ENCODE results near the gene HRK.

Gene HRK

GRCh38 chr12:116864371-116865160, 16.7 kb downstream of the HRK start:
- no peak for DNase-seq

- DNase-seq, result peak; percentile 64
These were observed 17.9 kb downstream of the HRK start for GRCh38 chr12:116863275-116863767.

- no peak for DNase-seq
These were observed 19.1 kb downstream of the HRK start for GRCh38 chr12:116862167-116862566.

- peak; percentile 71 for DNase-seq
These were observed 19.9 kb downstream of the HRK start for GRCh38 chr12:116861320-116861719.

GRCh38 chr12:116860263-116860662, 21.0 kb downstream of the HRK start:
- DNase-seq, result no peak

DNA sequence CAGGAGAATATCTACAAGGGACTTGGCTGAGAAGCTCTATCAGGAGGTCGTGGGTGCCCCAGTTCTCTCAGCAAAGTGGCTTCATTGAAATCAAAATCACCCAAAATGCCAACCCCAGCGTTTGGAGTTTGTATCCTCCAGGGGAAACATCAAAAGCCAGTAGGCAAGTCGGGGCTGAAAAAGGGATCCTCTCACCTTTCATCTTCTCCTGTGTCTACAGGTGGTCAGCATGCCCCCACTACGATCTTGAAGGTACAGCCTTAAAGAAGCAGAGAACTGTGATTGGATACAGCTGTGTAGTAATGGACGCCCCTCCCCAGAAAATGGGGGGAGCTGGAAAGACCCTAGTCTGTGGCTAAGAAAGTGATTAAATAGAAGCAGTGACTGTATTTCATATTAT, 22.2 kb downstream of the HRK start:
- no peak for DNase-seq

- DNase-seq, result no peak
These were observed 24.5 kb downstream of the HRK start for GRCh38 chr12:116856729-116857128.

GRCh38 chr12:116855744-116856470, 25.3 kb downstream of the HRK start:
- DNase-seq, result no peak

- no peak for DNase-seq
These were observed 27.7 kb downstream of the HRK start for GRCh38 chr12:116853507-116853906.

DNA sequence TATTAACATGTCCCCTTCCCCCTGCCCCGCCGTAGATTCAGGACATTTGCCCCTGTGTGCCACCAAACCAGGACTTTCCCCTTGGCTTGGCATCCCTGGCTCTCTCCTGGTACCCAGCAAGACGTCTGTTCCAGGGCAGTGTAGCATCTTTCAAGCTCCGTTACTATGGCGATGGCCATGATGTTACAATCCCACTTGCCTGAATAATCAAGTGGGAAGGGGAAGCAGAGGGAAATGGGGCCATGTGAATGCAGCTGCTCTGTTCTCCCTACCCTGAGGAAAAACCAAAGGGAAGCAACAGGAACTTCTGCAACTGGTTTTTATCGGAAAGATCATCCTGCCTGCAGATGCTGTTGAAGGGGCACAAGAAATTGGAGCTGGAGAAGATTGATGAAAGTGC, 28.9 kb downstream of the HRK start:
- no peak for DNase-seq

- DNase-seq, result no peak
These were observed 32.0 kb downstream of the HRK start for GRCh38 chr12:116849216-116849615.

DNA sequence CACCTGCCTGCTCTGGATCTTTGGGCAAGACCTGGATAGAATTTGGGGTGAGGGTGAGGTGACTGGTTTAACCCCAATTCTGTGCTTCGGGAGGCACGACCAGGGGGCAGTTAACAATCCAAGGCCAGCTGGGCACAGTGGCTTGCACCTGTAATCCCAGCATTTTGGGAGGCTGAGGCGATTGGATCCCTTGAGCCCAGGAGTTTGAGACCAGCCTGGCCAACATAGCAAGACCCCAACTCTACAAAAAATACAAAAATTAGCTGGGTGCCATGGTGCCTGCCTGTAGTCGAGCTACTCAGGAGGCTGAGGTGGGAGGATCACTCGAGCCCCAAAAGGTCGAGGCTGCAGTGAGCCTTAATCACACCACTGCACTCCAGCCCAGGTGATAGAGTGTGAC, 38.2 kb downstream of the HRK start:
- DNase-seq, result no peak

DNA sequence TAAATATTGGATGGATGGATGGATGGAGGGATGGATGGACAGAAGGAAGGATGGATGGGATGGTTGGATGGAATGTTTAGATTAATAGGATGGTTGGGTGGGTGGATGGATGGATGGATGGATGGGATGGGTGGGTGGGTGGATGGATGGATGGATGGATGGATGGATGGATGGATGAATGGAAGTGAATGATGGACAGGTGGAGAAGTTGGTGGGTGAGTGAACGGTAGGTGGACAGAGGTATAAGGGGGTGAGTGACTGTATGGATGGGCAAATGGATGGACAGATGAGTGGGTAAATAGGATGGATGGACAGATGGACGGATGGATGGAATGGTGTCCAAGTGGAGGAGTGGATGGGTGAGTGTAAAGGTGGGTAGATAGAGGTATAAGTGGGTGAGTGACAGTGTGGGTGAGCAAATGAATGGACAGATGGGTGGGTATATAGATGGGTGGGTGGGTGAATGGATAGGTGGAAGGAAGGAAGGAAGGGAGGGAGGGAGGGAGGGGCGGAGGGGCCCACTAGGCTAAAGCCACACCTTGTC, 41.9 kb downstream of the HRK start:
- no peak for DNase-seq

- DNase-seq, result no peak
These were observed 42.9 kb downstream of the HRK start for GRCh38 chr12:116838365-116838764.

DNA sequence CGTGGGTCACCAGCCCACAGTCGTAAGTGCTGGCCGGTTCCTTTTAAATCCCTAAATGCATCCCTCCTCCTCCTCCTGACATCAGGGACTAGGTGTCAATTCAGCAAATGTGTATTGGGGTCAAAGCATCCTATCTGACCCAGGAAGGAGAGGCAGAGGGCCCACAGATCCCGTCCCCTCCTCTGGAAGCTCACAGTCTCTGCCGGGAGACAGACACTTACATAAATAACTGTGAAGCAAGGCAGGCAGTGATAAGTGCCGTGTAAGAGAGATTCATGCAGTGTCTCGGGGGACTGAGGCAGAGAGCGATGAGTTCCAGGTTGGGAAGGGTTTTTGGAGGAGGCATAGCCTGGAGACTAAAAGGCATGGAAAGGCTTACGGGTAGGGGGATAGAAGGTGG, 44.1 kb downstream of the HRK start:
- DNase-seq, result no peak

- no peak for DNase-seq
These were observed 45.8 kb downstream of the HRK start for GRCh38 chr12:116835484-116835883.

- no peak for DNase-seq
These were observed 47.8 kb downstream of the HRK start for GRCh38 chr12:116833474-116833873.

GRCh38 chr12:116832353-116832752, 48.9 kb downstream of the HRK start:
- no peak for DNase-seq

DNA sequence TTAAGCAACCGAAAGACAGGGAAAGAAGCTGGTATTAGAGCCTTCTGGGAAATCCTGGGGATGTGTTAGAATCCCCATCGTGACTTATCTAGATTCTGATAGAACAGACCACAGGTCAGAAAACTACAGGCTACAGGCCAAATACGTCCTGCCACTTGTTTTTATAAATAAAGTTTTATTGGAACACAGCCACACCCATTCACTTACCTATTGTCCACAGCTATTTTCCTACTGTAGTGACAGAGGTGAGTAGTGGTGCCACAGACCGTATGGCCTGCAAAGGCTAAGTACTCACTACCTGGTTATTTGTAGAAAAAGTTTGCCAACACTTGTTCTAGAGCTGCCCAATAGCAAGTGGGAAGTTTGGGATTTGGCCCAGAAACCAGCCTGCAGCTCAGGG, 53.8 kb downstream of the HRK start:
- no peak for DNase-seq

DNA sequence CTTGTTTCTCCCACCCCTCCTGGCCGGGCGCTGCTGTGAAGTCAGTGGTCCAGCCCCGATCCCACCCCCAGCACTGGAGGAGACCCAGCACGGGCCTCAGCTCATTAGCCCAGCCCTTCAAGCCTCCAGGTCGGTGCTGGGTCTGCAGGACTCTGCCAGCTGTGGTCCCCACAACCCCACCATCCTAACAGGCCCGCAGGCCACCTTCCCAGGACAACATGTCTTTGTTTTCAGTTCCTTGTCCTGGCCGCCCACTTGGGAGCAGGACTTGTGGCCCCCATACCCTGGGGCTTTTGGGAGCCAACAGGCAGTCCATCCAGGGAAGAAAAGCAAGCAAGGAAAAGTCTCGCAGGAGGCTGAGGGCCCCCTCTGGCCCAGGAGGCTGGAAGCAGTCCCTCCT, 60.0 kb downstream of the HRK start:
- no peak for DNase-seq

DNA sequence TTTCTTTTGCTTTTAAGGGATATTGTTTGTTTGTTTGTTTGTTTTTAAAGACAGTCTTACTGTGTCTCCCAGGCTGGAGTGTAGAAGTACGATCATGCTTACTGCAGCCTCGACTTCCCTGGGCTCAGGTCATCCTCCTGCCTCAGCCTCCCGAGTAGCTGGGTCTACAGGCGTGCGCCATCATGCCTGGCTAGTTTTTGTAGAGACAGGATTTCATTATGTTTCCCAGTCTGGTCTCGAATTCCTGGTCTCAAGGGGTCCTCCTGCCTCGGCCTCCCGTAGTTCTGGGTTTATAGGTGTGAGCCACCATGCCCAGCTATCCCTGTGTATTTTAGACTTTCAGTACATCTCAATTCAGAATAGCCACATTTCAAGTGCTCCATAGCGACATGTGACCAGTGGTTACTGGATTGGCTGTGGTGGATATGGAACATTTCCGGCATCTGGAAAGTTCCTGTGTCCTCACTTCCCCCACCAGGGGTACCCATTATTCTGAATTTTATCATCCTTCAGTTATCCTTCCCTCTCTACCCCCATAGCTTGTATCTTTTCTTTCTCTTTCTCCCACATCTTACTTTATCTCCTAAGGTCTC, 61.1 kb downstream of the HRK start:
- no peak for DNase-seq

DNA sequence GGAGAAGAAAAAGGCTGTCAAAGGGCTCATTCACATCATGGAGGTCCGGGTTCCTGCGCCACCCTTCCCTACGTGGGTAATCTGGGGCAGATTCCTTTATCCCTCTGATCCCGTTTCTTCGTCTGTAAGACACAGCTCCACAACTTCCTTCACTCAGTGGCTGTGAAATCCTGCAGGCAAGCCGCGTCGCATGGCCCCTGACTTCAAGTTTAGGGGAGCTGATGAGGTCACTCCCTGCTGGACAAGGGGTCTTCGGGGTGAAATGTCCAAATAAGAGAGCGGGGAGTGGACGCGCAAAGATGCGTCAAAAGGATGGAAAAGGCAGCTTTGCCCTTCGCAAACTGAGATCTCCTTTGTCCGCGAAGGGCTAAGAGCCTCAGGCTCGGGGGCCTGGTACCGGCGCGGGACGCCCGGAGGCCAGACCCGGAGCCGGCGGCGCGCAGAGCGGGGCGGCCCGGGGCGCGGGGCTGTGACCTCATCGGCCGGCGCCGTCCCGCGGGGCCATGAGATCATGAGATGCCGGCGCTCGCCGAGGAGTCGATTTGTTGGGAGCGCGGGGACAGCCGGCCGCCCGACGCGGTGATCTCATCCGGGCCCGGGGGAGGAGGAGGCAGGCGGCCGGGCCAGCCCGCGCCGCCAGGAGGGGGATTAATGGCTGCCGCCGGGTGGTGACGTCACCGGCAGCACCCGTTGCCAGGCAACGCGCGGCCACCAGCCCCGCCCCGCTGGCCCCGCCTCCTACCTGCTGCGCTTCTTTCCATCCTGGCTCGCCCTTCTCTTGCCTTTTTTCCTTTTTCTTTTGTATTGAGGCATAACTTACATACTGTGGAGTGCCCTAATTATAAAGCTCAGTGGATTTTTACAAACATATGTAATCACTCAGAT, 62.1 kb downstream of the HRK start:
- peak; percentile 92 for DNase-seq

Data from suppressor macrophage treated with lipopolysaccharide for 4 hours (primary cell).